Spleen (tissue), 7 donors: ENCODE data around the gene EPHX1.

Source experiments
- CTCF ChIP-seq, 11 experiments: fragments of 200-600 bp in 7 of 11; fragments of 450-650 bp in 4 of 11; sonication (generic) in 4 of 11; IDR thresholded peaks in 8 of 11; conservative IDR thresholded peaks in 3 of 11; 1 replicate in 7 of 11; 2 replicates in 4 of 11; pipeline versions ENCODE4 v1.4.0 to v1.8.0; 2016 to 2021; ENCODE audit warnings: antibody characterized with exemption in 11 of 11, inconsistent platforms in 4 of 11, mild to moderate bottlenecking in 1 of 11
- POLR2A ChIP-seq, 3 donors: fragments of 450-650 bp; IDR thresholded peaks; one replicate each; pipeline ENCODE4 v1.5.1; 2017; ENCODE audit warnings: antibody characterized with exemption in 3 of 3, mild to moderate bottlenecking in 1 of 3
- POLR2AphosphoS5 ChIP-seq, 3 donors: sonication (generic); formaldehyde crosslinking; IDR thresholded peaks; one replicate each; pipeline ENCODE4 v1.5.1; 2017; ENCODE audit warnings: antibody characterized with exemption in 3 of 3
- donor health status: DM: no; HTN: no; CAD: no; lungs with moderate emphysema.
- donor health status: DM: no; HTN: no; CAD: no.
- donor health status: DM: no; HTN: no; CAD: no.

GRCh38 chr1:225772323-225772768, 37.6 kb upstream of the EPHX1 start:
- no peak for TF ChIP-seq POLR2A (IDR thresholded peaks at IDR 0.05)
- TF ChIP-seq CTCF (IDR thresholded peaks at IDR 0.05 in 8 of 11, conservative IDR thresholded peaks at IDR 0.05 in 3 of 11): peak; percentile 34 to 88 (median 74)
- TF ChIP-seq POLR2AphosphoS5 (IDR thresholded peaks at IDR 0.05): peak in 2 of 3 donors; percentile 34 to 47
